Fibroblast of gingiva (primary cell): ENCODE measurements around the gene RFT1.
A peak's percentile ranks its signal among the peaks of the same experiment; 100 is the strongest.

Experiments
- DNase-seq: peaks from one replicate; pipeline ENCODE4 v3.0.0-alpha.2; 2011; ENCODE audit warnings: low read depth

RFT1 gene

GRCh38 chr3:53150247-53151085 is 20.2 kb upstream of the RFT1 start:
- DNase-seq: peak; percentile 33

GRCh38 chr3:53149699-53150098 is 19.5 kb upstream of the RFT1 start:
- DNase-seq: no peak

GRCh38 chr3:53149006-53149690 is 18.9 kb upstream of the RFT1 start:
- DNase-seq: no peak

GRCh38 chr3:53147903-53148400 is 17.7 kb upstream of the RFT1 start:
- no peak for DNase-seq

- no peak for DNase-seq
Measured at GRCh38 chr3:53147151-53147902, 17.1 kb upstream of the RFT1 start.

- DNase-seq: no peak
Measured at GRCh38 chr3:53146319-53146891, 16.2 kb upstream of the RFT1 start.

GRCh38 chr3:53145713-53146080 is 15.5 kb upstream of the RFT1 start:
- no peak for DNase-seq

- DNase-seq: no peak
Measured at GRCh38 chr3:53144862-53145712, 14.9 kb upstream of the RFT1 start.

GRCh38 chr3:53144446-53144845 is 14.2 kb upstream of the RFT1 start:
- DNase-seq: no peak

GRCh38 chr3:53142986-53143385 is 12.8 kb upstream of the RFT1 start:
- no peak for DNase-seq

- DNase-seq: peak; percentile 52
Measured at GRCh38 chr3:53140847-53141845, 10.9 kb upstream of the RFT1 start.

- DNase-seq: no peak
Measured at GRCh38 chr3:53139906-53140846, 9.9 kb upstream of the RFT1 start.

- no peak for DNase-seq
Measured at GRCh38 chr3:53137835-53138446, 7.7 kb upstream of the RFT1 start.

GRCh38 chr3:53137221-53137620 is 7.0 kb upstream of the RFT1 start:
- DNase-seq: no peak

GRCh38 chr3:53134631-53135232 is 4.5 kb upstream of the RFT1 start:
- DNase-seq: peak; percentile 62

- DNase-seq: no peak
Measured at GRCh38 chr3:53132347-53132746, 2.1 kb upstream of the RFT1 start.

- no peak for DNase-seq
Measured at GRCh38 chr3:53131096-53131495, 861 bp upstream of the RFT1 start.

GRCh38 chr3:53129344-53129743 is 891 bp downstream of the RFT1 start:
- no peak for DNase-seq
